Gastrocnemius medialis (tissue), 4 donors: ENCODE data around the gene B4GALT1.

ENCODE experiments used
- POLR2A ChIP-seq, 2 donors: fragments of 450-650 bp; IDR thresholded peaks; one replicate each; pipeline ENCODE4 v1.6.1; 2017; ENCODE audit warnings: antibody characterized with exemption in 2 of 2, mild to moderate bottlenecking in 2 of 2, moderate library complexity in 2 of 2
- TF ChIP-seq, protein P1 (sequence below), 5 experiments: fragments of 450-650 bp in 3 of 5; fragments of 200-600 bp in 2 of 5; sonication (generic) in 2 of 5; IDR thresholded peaks in 4 of 5; conservative IDR thresholded peaks in 1 of 5; 1 replicate in 4 of 5; 2 replicates in 1 of 5; pipeline ENCODE4 v1.5.1; 2016 to 2019; ENCODE audit warnings: antibody characterized with exemption in 5 of 5, mild to moderate bottlenecking in 3 of 5, moderate library complexity in 3 of 5

DNA sequence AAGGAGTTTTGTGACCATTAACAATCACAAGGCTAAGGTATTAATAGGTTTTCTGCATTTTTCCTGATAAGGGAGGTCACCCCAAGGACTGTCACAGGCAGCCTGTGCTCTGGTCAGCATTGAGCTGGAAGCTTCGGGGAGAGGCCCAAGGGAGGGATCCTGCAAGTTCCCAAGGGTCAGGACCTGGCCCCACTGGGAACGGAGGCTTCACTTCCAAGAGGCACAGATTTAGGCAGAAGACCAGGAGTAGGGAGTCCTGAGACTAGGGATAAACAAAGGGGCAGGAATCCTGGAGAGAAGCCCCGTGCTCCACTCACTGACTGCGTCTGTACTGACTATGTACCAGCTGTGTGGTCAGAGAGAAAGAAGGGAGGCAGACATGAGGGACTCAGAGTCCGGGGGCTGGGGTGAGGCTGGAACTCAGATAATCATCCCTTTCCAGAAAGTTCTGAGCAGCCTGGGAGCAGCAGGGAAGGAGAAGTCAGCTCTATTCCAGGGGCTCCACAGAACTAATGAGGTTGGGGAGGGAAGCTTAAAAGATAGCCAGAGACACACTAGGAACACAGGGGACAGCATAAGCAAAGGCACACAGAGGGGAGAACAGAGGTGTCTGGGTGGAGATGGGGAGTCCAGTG lies 37.8 kb downstream of the B4GALT1 start:
- TF ChIP-seq, protein P1, sequence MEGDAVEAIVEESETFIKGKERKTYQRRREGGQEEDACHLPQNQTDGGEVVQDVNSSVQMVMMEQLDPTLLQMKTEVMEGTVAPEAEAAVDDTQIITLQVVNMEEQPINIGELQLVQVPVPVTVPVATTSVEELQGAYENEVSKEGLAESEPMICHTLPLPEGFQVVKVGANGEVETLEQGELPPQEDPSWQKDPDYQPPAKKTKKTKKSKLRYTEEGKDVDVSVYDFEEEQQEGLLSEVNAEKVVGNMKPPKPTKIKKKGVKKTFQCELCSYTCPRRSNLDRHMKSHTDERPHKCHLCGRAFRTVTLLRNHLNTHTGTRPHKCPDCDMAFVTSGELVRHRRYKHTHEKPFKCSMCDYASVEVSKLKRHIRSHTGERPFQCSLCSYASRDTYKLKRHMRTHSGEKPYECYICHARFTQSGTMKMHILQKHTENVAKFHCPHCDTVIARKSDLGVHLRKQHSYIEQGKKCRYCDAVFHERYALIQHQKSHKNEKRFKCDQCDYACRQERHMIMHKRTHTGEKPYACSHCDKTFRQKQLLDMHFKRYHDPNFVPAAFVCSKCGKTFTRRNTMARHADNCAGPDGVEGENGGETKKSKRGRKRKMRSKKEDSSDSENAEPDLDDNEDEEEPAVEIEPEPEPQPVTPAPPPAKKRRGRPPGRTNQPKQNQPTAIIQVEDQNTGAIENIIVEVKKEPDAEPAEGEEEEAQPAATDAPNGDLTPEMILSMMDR (IDR thresholded peaks at IDR 0.05 in 4 of 5, conservative IDR thresholded peaks at IDR 0.05 in 1 of 5) = no peak
- TF ChIP-seq POLR2A (IDR thresholded peaks at IDR 0.05) = no peak
